ENCODE measurements around the gene PHRF1. TPM values are rescaled to one million over a fixed set of nuclear protein-coding genes. Genes with fewer than 3 reads are reported as not detected.
"Not testable (repeated sequence)": the region's sequence is repeated elsewhere in the genome, so short reads cannot be mapped to it uniquely, and the experiment has no call there.

Gene PHRF1
- total and polyA plus RNA-seq, 5 donors from 2014 or later: 3.8 to 43.8 (median 5.5) TPM

GRCh38 chr11:646214-646613 is 69.9 kb downstream of the PHRF1 start:
- Histone ChIP-seq H3K36me3 (ENCODE audit: control insufficient read depth, insufficient read depth, low read length) (peaks cover 5% of the 10 kb centered on the region), H3K27ac (ENCODE audit: insufficient read depth, low read length, poor library complexity, severe bottlenecking) (no peak overlapping the region), H3K4me3 (ENCODE audit: low read depth, low read length) (no peak overlapping the region), H3K9me3 (ENCODE audit: control insufficient read depth in 2 of 2, low read length in 2 of 2) (no peaks in the 10 kb centered on the region), H3K27me3 (ENCODE audit: control insufficient read depth, insufficient read depth, low read length) (no peaks in the 10 kb centered on the region), H3K4me1 (ENCODE audit: control insufficient read depth, insufficient read depth, low read length, poor library complexity, severe bottlenecking) (no peaks in the 10 kb centered on the region)
- DNase-seq (no peak), ATAC-seq (ENCODE audit: low read depth in 2 of 2) (no peak)
- Mint-ChIP-seq H3K4me1 (no peaks in the 10 kb centered on the region), H3K9me3 (no peaks in the 10 kb centered on the region), H3K27ac (no peak overlapping the region), H3K27me3 (no peaks in the 10 kb centered on the region), H3K4me3 (no peak overlapping the region), H3K36me3 (no peaks in the 10 kb centered on the region)

DNA sequence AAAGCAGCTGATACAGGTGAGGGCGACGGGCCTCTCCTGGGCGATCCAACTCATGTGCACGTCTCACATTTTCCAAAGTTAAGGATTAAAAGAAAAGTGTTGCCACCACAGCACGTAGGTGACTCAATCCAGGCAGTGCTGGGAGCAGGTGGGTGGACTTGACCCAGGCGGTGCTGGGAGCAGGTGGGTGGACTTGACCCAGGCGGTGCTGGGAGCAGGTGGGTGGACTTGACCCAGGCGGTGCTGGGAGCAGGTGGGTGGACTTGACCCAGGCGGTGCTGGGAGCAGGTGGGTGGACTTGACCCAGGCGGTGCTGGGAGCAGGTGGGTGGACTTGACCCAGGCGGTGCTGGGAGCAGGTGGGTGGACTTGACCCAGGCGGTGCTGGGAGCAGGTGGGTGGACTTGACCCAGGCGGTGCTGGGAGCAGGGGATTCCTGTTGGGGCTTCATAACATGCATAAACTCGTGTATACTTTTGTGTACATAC is 71.4 kb downstream of the PHRF1 start:
- H3K4me3 ChIP-seq (ENCODE audit: low read depth, low read length); H3K4me1 Mint-ChIP-seq; DNase-seq; H3K9me3 Mint-ChIP-seq; H3K36me3 Mint-ChIP-seq; H3K27ac ChIP-seq (ENCODE audit: insufficient read depth, low read length, poor library complexity, severe bottlenecking); H3K4me3 Mint-ChIP-seq; H3K9me3 ChIP-seq (ENCODE audit: control insufficient read depth in 2 of 2, low read length in 2 of 2); H3K4me1 ChIP-seq (ENCODE audit: control insufficient read depth, insufficient read depth, low read length, poor library complexity, severe bottlenecking); H3K27me3 ChIP-seq (ENCODE audit: control insufficient read depth, insufficient read depth, low read length); H3K27ac Mint-ChIP-seq; H3K36me3 ChIP-seq (ENCODE audit: control insufficient read depth, insufficient read depth, low read length); ATAC-seq (ENCODE audit: low read depth in 2 of 2); H3K27me3 Mint-ChIP-seq: not testable (repeated sequence)

DNA sequence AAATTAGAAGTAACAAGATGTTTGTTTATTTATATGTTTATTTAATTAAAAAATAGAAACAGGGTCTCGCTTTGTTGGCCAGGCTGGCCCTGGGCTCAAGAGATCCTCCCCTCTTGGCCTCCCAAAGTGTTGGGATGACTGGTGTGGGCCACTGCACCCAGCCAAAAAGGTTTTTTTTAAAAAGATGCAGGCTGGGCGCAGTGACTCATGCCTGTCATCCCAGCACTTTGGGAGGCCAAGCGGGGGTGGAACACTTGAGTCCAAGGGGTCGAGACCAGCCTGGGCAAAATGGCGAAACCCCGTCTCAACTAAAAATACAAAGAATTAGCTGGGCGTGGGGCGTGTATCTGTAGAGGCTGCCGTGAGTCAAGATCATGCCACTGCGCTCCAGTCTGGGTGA is 74.2 kb downstream of the PHRF1 start:
- peaks cover 8% of the 10 kb centered on the region for H3K36me3 ChIP-seq (ENCODE audit: control insufficient read depth, insufficient read depth, low read length)
- H3K4me1 ChIP-seq (ENCODE audit: control insufficient read depth, insufficient read depth, low read length, poor library complexity, severe bottlenecking): no peaks in the 10 kb centered on the region
- Mint-ChIP-seq H3K4me1 (no peaks in the 10 kb centered on the region), H3K36me3 (peaks cover 9% of the 10 kb centered on the region), H3K27ac (no peak overlapping the region), H3K4me3 (no peak overlapping the region), H3K9me3 (no peaks in the 10 kb centered on the region), H3K27me3 (no peaks in the 10 kb centered on the region)
- no peak overlapping the region for H3K4me3 ChIP-seq (ENCODE audit: low read depth, low read length)
- no peaks in the 10 kb centered on the region for H3K27me3 ChIP-seq (ENCODE audit: control insufficient read depth, insufficient read depth, low read length)
- H3K27ac ChIP-seq (ENCODE audit: insufficient read depth, low read length, poor library complexity, severe bottlenecking): no peak overlapping the region
- DNase-seq (no peak), ATAC-seq (ENCODE audit: low read depth in 2 of 2) (no peak)
- H3K9me3 ChIP-seq (ENCODE audit: control insufficient read depth in 2 of 2, low read length in 2 of 2): no peaks in the 10 kb centered on the region

- ATAC-seq (ENCODE audit: low read depth in 2 of 2); H3K36me3 Mint-ChIP-seq; H3K27ac ChIP-seq (ENCODE audit: insufficient read depth, low read length, poor library complexity, severe bottlenecking); H3K4me1 ChIP-seq (ENCODE audit: control insufficient read depth, insufficient read depth, low read length, poor library complexity, severe bottlenecking); H3K9me3 ChIP-seq (ENCODE audit: control insufficient read depth in 2 of 2, low read length in 2 of 2); H3K4me1 Mint-ChIP-seq; H3K27me3 ChIP-seq (ENCODE audit: control insufficient read depth, insufficient read depth, low read length); DNase-seq; H3K27me3 Mint-ChIP-seq; H3K4me3 ChIP-seq (ENCODE audit: low read depth, low read length); H3K9me3 Mint-ChIP-seq; H3K4me3 Mint-ChIP-seq; H3K27ac Mint-ChIP-seq: not testable (repeated sequence)
- H3K36me3 ChIP-seq (ENCODE audit: control insufficient read depth, insufficient read depth, low read length): peaks cover 10% of the 10 kb centered on the region
Observed at GRCh38 chr11:653136-653535, 76.9 kb downstream of the PHRF1 start.

- Mint-ChIP-seq H3K36me3 (peaks cover 9% of the 10 kb centered on the region), H3K4me1 (no peaks in the 10 kb centered on the region), H3K4me3 (no peak overlapping the region), H3K27ac (no peak overlapping the region), H3K27me3 (no peaks in the 10 kb centered on the region), H3K9me3 (no peaks in the 10 kb centered on the region)
- no peak for ATAC-seq (ENCODE audit: low read depth in 2 of 2)
- H3K4me3 ChIP-seq (ENCODE audit: low read depth, low read length): no peak overlapping the region
- H3K36me3 ChIP-seq (ENCODE audit: control insufficient read depth, insufficient read depth, low read length): peaks cover 10% of the 10 kb centered on the region
- H3K4me1 ChIP-seq (ENCODE audit: control insufficient read depth, insufficient read depth, low read length, poor library complexity, severe bottlenecking): no peaks in the 10 kb centered on the region
- no peaks in the 10 kb centered on the region for H3K27me3 ChIP-seq (ENCODE audit: control insufficient read depth, insufficient read depth, low read length)
- no peak for DNase-seq
- H3K27ac ChIP-seq (ENCODE audit: insufficient read depth, low read length, poor library complexity, severe bottlenecking): no peak overlapping the region
- no peaks in the 10 kb centered on the region for H3K9me3 ChIP-seq (ENCODE audit: control insufficient read depth in 2 of 2, low read length in 2 of 2)
Observed at GRCh38 chr11:653837-654236, 77.6 kb downstream of the PHRF1 start.

- H3K27me3 Mint-ChIP-seq; H3K27ac ChIP-seq (ENCODE audit: insufficient read depth, low read length, poor library complexity, severe bottlenecking); DNase-seq; H3K4me3 ChIP-seq (ENCODE audit: low read depth, low read length); H3K9me3 Mint-ChIP-seq; H3K4me1 Mint-ChIP-seq; ATAC-seq (ENCODE audit: low read depth in 2 of 2); H3K27ac Mint-ChIP-seq; H3K4me3 Mint-ChIP-seq; H3K4me1 ChIP-seq (ENCODE audit: control insufficient read depth, insufficient read depth, low read length, poor library complexity, severe bottlenecking); H3K9me3 ChIP-seq (ENCODE audit: control insufficient read depth in 2 of 2, low read length in 2 of 2); H3K27me3 ChIP-seq (ENCODE audit: control insufficient read depth, insufficient read depth, low read length): not testable (repeated sequence)
- peaks cover 10% of the 10 kb centered on the region for H3K36me3 Mint-ChIP-seq
- peaks cover 16% of the 10 kb centered on the region for H3K36me3 ChIP-seq (ENCODE audit: control insufficient read depth, insufficient read depth, low read length)
Observed at GRCh38 chr11:654444-654843, 78.2 kb downstream of the PHRF1 start.

GRCh38 chr11:655036-655726 is 78.9 kb downstream of the PHRF1 start:
- H3K9me3 ChIP-seq (ENCODE audit: control insufficient read depth in 2 of 2, low read length in 2 of 2): no peaks in the 10 kb centered on the region
- H3K27me3 Mint-ChIP-seq: no peaks in the 10 kb centered on the region
- no peaks in the 10 kb centered on the region for H3K4me1 Mint-ChIP-seq
- no peak overlapping the region for H3K27ac ChIP-seq (ENCODE audit: insufficient read depth, low read length, poor library complexity, severe bottlenecking)
- DNase-seq (no peak), ATAC-seq (ENCODE audit: low read depth in 2 of 2) (no peak)
- no peaks in the 10 kb centered on the region for H3K27me3 ChIP-seq (ENCODE audit: control insufficient read depth, insufficient read depth, low read length)
- H3K36me3 ChIP-seq (ENCODE audit: control insufficient read depth, insufficient read depth, low read length): peaks cover 21% of the 10 kb centered on the region
- peaks cover 12% of the 10 kb centered on the region for H3K36me3 Mint-ChIP-seq
- no peak overlapping the region for H3K4me3 Mint-ChIP-seq
- no peaks in the 10 kb centered on the region for H3K9me3 Mint-ChIP-seq
- no peaks in the 10 kb centered on the region for H3K4me1 ChIP-seq (ENCODE audit: control insufficient read depth, insufficient read depth, low read length, poor library complexity, severe bottlenecking)
- H3K4me3 ChIP-seq (ENCODE audit: low read depth, low read length): no peak overlapping the region
- no peak overlapping the region for H3K27ac Mint-ChIP-seq

GRCh38 chr11:656426-656825 is 80.2 kb downstream of the PHRF1 start:
- Histone ChIP-seq H3K9me3 (ENCODE audit: control insufficient read depth in 2 of 2, low read length in 2 of 2) (no peaks in the 10 kb centered on the region), H3K4me1 (ENCODE audit: control insufficient read depth, insufficient read depth, low read length, poor library complexity, severe bottlenecking) (no peaks in the 10 kb centered on the region), H3K36me3 (ENCODE audit: control insufficient read depth, insufficient read depth, low read length) (peaks cover 21% of the 10 kb centered on the region), H3K27me3 (ENCODE audit: control insufficient read depth, insufficient read depth, low read length) (no peaks in the 10 kb centered on the region), H3K4me3 (ENCODE audit: low read depth, low read length) (no peak overlapping the region), H3K27ac (ENCODE audit: insufficient read depth, low read length, poor library complexity, severe bottlenecking) (no peak overlapping the region)
- no peak overlapping the region for H3K27ac Mint-ChIP-seq
- ATAC-seq (ENCODE audit: low read depth in 2 of 2) (no peak), DNase-seq (no peak)
- no peak overlapping the region for H3K4me3 Mint-ChIP-seq
- H3K4me1 Mint-ChIP-seq: no peaks in the 10 kb centered on the region
- H3K36me3 Mint-ChIP-seq: peaks cover 12% of the 10 kb centered on the region
- H3K27me3 Mint-ChIP-seq: no peaks in the 10 kb centered on the region
- H3K9me3 Mint-ChIP-seq: no peaks in the 10 kb centered on the region

Data from CD4-positive, CD25-positive, alpha-beta regulatory T cell (primary cell).